Endothelial cell of umbilical vein (primary cell): ENCODE data around the gene GALNT9.

Experiments used
- MYC ChIP-seq: IDR thresholded peaks from one replicate; pipeline ENCODE4 v1.6.1; 2011; ENCODE audit warnings: mild to moderate bottlenecking, low read depth, low read length
- POLR2A ChIP-seq: IDR thresholded peaks from 2 replicates; pipeline ENCODE4 v1.6.1; 2012; ENCODE audit warnings: low read depth, mild to moderate bottlenecking, control low read depth, low read length
- POLR2AphosphoS5 ChIP-seq: IDR thresholded peaks from 2 replicates; pipeline ENCODE4 v1.6.1; 2012; ENCODE audit warnings: low read depth, mild to moderate bottlenecking, control low read depth, low read length, moderate library complexity; ENCODE audit not compliant: insufficient read depth
- TF ChIP-seq, protein P1 (sequence below): IDR thresholded peaks from 2 replicates; pipeline ENCODE4 v1.6.1; 2011; ENCODE audit not compliant: insufficient read depth, insufficient read length
- TF ChIP-seq, protein P2 (sequence below), 2 donors: IDR thresholded peaks; 1 replicate in 1 of 2; 2 replicates in 1 of 2; pipeline ENCODE4 v1.5.1; 2011; ENCODE audit warnings: low read length in 2 of 2, mild to moderate bottlenecking in 2 of 2, moderate library complexity in 2 of 2, control low read depth in 1 of 2, inconsistent platforms in 1 of 2, low read depth in 1 of 2; ENCODE audit not compliant: insufficient read depth in 1 of 2; ENCODE audit errors: extremely low read depth in 1 of 2

DNA sequence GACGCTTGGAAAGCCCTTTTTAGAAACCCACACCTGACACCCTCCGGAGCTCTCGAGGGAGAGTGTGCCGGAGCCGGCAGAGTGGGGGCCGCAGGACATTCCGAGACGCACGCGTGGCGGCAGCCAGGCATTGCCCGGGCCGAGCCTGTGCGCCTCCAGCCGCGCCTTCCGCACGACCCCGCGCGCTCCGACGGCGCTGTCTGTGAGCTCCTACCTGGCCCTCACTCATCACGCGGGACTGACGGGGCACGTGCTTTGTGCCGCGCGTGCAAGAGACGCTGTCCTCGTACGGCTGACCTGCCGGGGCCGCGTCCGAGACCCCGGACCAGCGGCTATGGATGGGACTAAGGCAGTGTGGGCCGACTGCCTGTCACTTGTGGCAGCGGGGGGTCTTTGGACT is 5.2 kb downstream of the GALNT9 start:
- no peak for TF ChIP-seq POLR2A
- TF ChIP-seq, protein P1, sequence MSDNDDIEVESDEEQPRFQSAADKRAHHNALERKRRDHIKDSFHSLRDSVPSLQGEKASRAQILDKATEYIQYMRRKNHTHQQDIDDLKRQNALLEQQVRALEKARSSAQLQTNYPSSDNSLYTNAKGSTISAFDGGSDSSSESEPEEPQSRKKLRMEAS = no peak
- TF ChIP-seq, protein P2, sequence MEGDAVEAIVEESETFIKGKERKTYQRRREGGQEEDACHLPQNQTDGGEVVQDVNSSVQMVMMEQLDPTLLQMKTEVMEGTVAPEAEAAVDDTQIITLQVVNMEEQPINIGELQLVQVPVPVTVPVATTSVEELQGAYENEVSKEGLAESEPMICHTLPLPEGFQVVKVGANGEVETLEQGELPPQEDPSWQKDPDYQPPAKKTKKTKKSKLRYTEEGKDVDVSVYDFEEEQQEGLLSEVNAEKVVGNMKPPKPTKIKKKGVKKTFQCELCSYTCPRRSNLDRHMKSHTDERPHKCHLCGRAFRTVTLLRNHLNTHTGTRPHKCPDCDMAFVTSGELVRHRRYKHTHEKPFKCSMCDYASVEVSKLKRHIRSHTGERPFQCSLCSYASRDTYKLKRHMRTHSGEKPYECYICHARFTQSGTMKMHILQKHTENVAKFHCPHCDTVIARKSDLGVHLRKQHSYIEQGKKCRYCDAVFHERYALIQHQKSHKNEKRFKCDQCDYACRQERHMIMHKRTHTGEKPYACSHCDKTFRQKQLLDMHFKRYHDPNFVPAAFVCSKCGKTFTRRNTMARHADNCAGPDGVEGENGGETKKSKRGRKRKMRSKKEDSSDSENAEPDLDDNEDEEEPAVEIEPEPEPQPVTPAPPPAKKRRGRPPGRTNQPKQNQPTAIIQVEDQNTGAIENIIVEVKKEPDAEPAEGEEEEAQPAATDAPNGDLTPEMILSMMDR (IDR thresholded peaks at IDR 0.05; ENCODE audit: extremely low read depth in 1 of 2, insufficient read depth in 1 of 2, low read depth in 1 of 2, low read length in 2 of 2) = no peak
- TF ChIP-seq POLR2AphosphoS5 = no peak
- TF ChIP-seq MYC = no peak
